SU-DHL-6 (cell line): ENCODE data around the gene MAPT.

Source experiments
- H2AFZ ChIP-seq: fragments of 200-600 bp; sonication (generic); 2 replicates; pipeline ENCODE4 v1.6.1; 2014; ENCODE audit warnings: low read depth, mild to moderate bottlenecking, moderate library complexity, mixed read lengths, antibody characterized with exemption, low read length; ENCODE audit not compliant: severe bottlenecking
- H3F3A ChIP-seq: fragments of 200-600 bp; shearing (Covaris generic); 2 replicates; pipeline ENCODE4 v1.6.0; 2016; ENCODE audit warnings: antibody characterized with exemption, mild to moderate bottlenecking; ENCODE audit not compliant: insufficient read depth
- H3K27ac ChIP-seq: fragments of 200-600 bp; sonication (generic); 2 replicates; pipeline ENCODE4 v1.5.1; 2016; ENCODE audit warnings: low read depth, mild to moderate bottlenecking, low read length, moderate library complexity, mixed read lengths
- H3K27me3 ChIP-seq: fragments of 200-600 bp; sonication (generic), shearing (Covaris generic); 2 replicates; pipeline ENCODE4 v1.6.0; 2014; ENCODE audit warnings: mild to moderate bottlenecking, low read length
- H3K36me3 ChIP-seq: fragments of 200-600 bp; sonication (generic); 2 replicates; pipeline ENCODE4 v1.6.1; 2014; ENCODE audit warnings: mild to moderate bottlenecking, low read length, mixed read lengths
- H3K4me2 ChIP-seq: fragments of 300-600, 200-600 bp; shearing (Covaris generic), sonication (generic); 2 replicates; pipeline ENCODE4 v1.6.0; 2014; ENCODE audit warnings: low read length, low read depth, mild to moderate bottlenecking; ENCODE audit not compliant: poor library complexity, severe bottlenecking
- H3K4me3 ChIP-seq: fragments of 200-600 bp; sonication (generic); 2 replicates; pipeline ENCODE4 v1.5.1; 2014; ENCODE audit warnings: antibody characterized with exemption, low read length, mild to moderate bottlenecking, mixed read lengths; ENCODE audit not compliant: insufficient read depth, poor library complexity, severe bottlenecking
- H3K79me2 ChIP-seq: fragments of 200-600 bp; sonication (generic); 2 replicates; pipeline ENCODE4 v1.6.1; 2014; ENCODE audit warnings: mild to moderate bottlenecking, low read length, moderate library complexity; ENCODE audit not compliant: insufficient read depth
- H3K9ac ChIP-seq: fragments of 200-600 bp; sonication (generic); 2 replicates; pipeline ENCODE4 v1.7.0; 2014; ENCODE audit warnings: mild to moderate bottlenecking, low read length
- H3K9me2 ChIP-seq: fragments of 200-600 bp; sonication (generic); replicated peaks from 2 replicates; pipeline ENCODE4 v1.6.1; 2014; ENCODE audit warnings: low read length; ENCODE audit not compliant: insufficient read depth
- H3K9me3 ChIP-seq: fragments of 200-600 bp; sonication (generic); 2 replicates; pipeline ENCODE4 v1.6.1; 2014; ENCODE audit warnings: low read length, mixed read lengths; ENCODE audit not compliant: insufficient read depth
- H4K20me1 ChIP-seq: fragments of 200-600 bp; sonication (generic); 2 replicates; pipeline ENCODE4 v1.6.1; 2014; ENCODE audit warnings: low read depth, mild to moderate bottlenecking, antibody characterized with exemption, low read length, moderate library complexity, mixed read lengths
- EZH2phosphoT487 ChIP-seq: fragments of 200-600 bp; sonication (generic), shearing (Covaris generic); conservative IDR thresholded peaks from 2 replicates; pipeline ENCODE4 v1.6.1; 2018; ENCODE audit warnings: mild to moderate bottlenecking, antibody characterized with exemption, low read length, moderate library complexity, mixed read lengths
- TF ChIP-seq, protein P1 (sequence below): fragments of 200-600 bp; sonication (generic); IDR thresholded peaks from one replicate; pipeline ENCODE4 v1.5.1; 2017; ENCODE audit warnings: antibody characterized with exemption, mild to moderate bottlenecking, low read length, moderate library complexity; ENCODE audit not compliant: insufficient read depth, poor library complexity, severe bottlenecking

The MAPT gene

DNA sequence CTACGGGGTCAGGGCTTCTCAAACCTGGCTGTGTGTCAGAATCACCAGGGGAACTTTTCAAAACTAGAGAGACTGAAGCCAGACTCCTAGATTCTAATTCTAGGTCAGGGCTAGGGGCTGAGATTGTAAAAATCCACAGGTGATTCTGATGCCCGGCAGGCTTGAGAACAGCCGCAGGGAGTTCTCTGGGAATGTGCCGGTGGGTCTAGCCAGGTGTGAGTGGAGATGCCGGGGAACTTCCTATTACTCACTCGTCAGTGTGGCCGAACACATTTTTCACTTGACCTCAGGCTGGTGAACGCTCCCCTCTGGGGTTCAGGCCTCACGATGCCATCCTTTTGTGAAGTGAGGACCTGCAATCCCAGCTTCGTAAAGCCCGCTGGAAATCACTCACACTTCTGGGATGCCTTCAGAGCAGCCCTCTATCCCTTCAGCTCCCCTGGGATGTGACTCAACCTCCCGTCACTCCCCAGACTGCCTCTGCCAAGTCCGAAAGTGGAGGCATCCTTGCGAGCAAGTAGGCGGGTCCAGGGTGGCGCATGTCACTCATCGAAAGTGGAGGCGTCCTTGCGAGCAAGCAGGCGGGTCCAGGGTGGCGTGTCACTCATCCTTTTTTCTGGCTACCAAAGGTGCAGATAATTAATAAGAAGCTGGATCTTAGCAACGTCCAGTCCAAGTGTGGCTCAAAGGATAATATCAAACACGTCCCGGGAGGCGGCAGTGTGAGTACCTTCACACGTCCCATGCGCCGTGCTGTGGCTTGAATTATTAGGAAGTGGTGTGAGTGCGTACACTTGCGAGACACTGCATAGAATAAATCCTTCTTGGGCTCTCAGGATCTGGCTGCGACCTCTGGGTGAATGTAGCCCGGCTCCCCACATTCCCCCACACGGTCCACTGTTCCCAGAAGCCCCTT, 115.6 kb downstream of the MAPT start:
- Histone ChIP-seq H3K4me3 (no peak overlapping the region), H3K9me2 (no peaks in the 10 kb centered on the region), H4K20me1 (no peaks in the 10 kb centered on the region), H2AFZ (no peak overlapping the region), H3K4me2 (no peak overlapping the region), H3K79me2 (no peaks in the 10 kb centered on the region), H3K36me3 (no peaks in the 10 kb centered on the region), H3K9ac (no peak overlapping the region), H3K9me3 (no peaks in the 10 kb centered on the region), H3K27me3 (no peaks in the 10 kb centered on the region), H3K27ac (no peak overlapping the region), H3F3A (no peaks in the 10 kb centered on the region)
- no peak for TF ChIP-seq EZH2phosphoT487
- TF ChIP-seq, protein P1, sequence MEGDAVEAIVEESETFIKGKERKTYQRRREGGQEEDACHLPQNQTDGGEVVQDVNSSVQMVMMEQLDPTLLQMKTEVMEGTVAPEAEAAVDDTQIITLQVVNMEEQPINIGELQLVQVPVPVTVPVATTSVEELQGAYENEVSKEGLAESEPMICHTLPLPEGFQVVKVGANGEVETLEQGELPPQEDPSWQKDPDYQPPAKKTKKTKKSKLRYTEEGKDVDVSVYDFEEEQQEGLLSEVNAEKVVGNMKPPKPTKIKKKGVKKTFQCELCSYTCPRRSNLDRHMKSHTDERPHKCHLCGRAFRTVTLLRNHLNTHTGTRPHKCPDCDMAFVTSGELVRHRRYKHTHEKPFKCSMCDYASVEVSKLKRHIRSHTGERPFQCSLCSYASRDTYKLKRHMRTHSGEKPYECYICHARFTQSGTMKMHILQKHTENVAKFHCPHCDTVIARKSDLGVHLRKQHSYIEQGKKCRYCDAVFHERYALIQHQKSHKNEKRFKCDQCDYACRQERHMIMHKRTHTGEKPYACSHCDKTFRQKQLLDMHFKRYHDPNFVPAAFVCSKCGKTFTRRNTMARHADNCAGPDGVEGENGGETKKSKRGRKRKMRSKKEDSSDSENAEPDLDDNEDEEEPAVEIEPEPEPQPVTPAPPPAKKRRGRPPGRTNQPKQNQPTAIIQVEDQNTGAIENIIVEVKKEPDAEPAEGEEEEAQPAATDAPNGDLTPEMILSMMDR = no peak

GRCh38 chr17:46010597-46011186, 116.3 kb downstream of the MAPT start:
- no peaks in the 10 kb centered on the region for H3F3A ChIP-seq
- H3K9me3 ChIP-seq = no peaks in the 10 kb centered on the region
- TF ChIP-seq, protein P1 = no peak
- no peak for TF ChIP-seq EZH2phosphoT487
- H3K4me2 ChIP-seq = no peak overlapping the region
- no peak overlapping the region for H2AFZ ChIP-seq
- H3K36me3 ChIP-seq = no peaks in the 10 kb centered on the region
- H3K79me2 ChIP-seq = no peaks in the 10 kb centered on the region
- H3K9ac ChIP-seq = no peak overlapping the region
- no peaks in the 10 kb centered on the region for H3K27me3 ChIP-seq
- H3K9me2 ChIP-seq = no peaks in the 10 kb centered on the region
- H3K4me3 ChIP-seq = no peak overlapping the region
- H4K20me1 ChIP-seq = no peaks in the 10 kb centered on the region
- H3K27ac ChIP-seq = no peak overlapping the region

- no peaks in the 10 kb centered on the region for H3K79me2 ChIP-seq
- no peaks in the 10 kb centered on the region for H3K36me3 ChIP-seq
- no peak for TF ChIP-seq EZH2phosphoT487
- TF ChIP-seq, protein P1 = no peak
- no peak overlapping the region for H3K9ac ChIP-seq
- no peaks in the 10 kb centered on the region for H3K9me2 ChIP-seq
- H3K27me3 ChIP-seq = no peaks in the 10 kb centered on the region
- no peaks in the 10 kb centered on the region for H3K9me3 ChIP-seq
- H3F3A ChIP-seq = no peaks in the 10 kb centered on the region
- H2AFZ ChIP-seq = no peak overlapping the region
- H4K20me1 ChIP-seq = no peaks in the 10 kb centered on the region
- no peak overlapping the region for H3K4me2 ChIP-seq
- H3K27ac ChIP-seq = no peak overlapping the region
- H3K4me3 ChIP-seq = no peak overlapping the region
Measured at GRCh38 chr17:46011711-46012505, 117.6 kb downstream of the MAPT start.
